GM19468 (cell line): ENCODE measurements around the gene KBTBD4.
A peak's percentile ranks its signal among the peaks of the same experiment; 100 is the strongest.
"Not testable (repeated sequence)": the region's sequence is repeated elsewhere in the genome, so short reads cannot be mapped to it uniquely, and the experiment has no call there.

Experiments used
- ATAC-seq: cut with Tn5 transposase; IDR thresholded peaks from one replicate; pipeline ENCODE4 v1.9.1; 2021; ENCODE audit warnings: mild to moderate bottlenecking, moderate library complexity, moderate number of reproducible peaks; ENCODE audit not compliant: unreplicated experiment; ENCODE audit errors: extremely low read depth

Gene KBTBD4

DNA sequence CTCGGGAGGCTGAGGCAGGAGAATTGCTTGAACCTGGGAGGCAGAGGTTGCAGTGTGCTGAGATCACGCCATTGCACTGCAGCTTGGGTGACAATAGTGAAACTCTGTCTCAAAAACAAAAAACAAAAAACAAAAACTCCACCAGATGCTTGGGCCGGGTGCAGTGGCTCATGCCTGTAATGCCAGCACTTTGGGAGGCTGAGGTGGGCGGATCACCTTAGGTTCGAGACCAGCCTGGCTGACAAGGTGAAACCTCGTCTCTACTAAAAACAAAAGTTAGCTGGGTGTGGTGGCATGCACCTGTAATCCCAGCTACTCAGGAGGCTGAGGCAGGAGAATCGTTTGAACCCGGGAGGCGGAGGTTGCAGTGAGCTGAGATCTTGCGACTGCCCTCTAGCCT, 14.4 kb downstream of the KBTBD4 start:
- ATAC-seq: not testable (repeated sequence)

GRCh38 chr11:47562393-47562792, 16.4 kb downstream of the KBTBD4 start:
- not testable (repeated sequence) for ATAC-seq

- no peak for ATAC-seq
Observed at GRCh38 chr11:47560426-47560825, 18.3 kb downstream of the KBTBD4 start.

DNA sequence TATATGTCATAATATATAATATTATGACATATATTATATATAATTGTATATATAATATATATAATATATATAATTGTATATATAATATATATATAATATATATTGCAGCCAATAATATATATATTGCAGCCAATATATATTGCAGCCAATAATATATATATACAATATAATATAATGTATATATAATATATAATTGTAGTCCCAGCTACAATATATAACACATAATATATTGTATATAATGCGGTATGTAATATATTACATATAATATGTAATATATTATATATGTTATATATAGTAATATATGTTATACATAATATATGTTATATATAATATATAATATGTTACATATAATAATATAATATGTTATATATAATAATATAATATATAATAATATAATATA, 20.1 kb downstream of the KBTBD4 start:
- no peak for ATAC-seq

DNA sequence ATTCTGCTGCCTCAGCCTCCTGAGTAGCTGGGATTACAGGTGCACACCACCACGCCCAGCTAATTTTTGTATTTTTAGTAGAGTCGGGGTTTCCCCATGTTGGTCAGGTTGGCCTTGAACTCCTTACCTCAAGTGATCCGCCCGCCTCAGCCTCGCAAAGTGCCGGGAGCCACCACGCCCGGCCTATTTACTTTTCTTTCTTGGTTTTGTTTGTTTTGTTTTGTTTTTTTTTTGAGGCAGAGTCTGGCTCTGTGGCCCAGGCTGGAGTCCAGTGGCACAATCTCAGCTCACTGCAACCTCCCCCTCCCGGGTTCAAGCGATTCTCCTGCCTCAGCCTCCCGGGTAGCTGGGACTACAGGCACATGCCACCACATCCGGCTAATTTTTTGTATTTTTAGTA, 21.8 kb downstream of the KBTBD4 start:
- ATAC-seq: not testable (repeated sequence)

DNA sequence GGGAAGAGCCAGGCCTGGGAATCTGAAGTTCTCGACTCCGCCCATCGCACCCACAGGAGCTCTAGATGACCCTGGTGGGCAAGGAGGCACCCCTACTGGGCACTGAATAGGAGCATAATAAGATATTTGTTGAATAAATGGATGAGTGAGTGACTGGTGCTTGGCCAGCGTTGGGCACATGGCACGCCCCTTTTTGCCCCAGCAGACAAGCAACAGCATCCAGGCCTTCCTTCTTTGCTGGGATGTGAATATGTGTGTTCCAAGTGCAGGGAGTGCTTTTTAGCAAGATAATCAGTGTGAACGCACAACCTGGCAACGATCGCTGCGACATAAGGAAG, 25.4 kb downstream of the KBTBD4 start:
- ATAC-seq: no peak

DNA sequence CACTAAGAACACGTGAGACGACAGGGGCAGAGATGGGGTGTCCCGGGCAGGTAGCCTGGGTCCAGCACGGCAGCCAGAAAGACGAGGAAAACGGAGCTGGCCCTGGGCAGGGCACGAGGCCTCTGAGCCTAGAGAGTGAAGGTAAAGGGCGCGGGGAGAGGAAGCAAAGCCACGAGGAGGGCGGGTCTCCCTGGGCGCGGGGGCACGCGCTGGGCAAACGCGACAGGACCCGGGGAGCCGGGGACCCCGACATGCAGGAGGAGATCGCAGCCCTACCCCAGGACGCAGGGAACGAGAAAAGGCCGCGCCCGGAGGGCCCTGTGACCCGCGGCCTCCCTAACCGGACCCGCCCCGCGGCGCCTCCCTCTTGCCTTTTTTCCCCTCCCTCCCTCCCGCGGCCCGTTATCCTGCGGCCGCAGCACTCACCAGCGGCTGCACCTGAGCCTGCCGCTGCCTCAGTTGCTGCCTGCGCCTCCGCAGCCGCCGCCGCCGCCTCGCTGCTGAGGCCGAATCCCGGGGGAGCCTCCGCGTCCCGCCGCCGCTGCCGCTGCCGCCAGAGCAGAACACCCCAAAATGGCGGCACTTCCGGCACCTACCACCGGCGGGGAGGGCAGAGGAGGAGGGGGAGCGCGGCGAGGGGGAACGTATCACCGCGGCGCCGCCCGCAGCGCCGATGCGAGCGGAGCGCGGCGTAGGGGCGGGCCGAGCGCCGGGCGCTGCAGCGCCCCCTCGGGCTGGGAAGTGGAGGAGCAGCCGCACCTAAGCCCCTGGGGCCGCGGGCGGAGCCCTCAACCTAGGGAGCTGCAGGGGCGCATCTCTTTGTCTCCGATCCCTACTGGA, 26.0 kb downstream of the KBTBD4 start, which contains the start of gene CELF1:
TSS of gene CELF1 (minus strand) at position 567 of the 840 bp plus-strand sequence. CDS start 53,609 bp downstream, outside the sequence.
- peak; percentile 94 for ATAC-seq

GRCh38 chr11:47552056-47552565, 26.7 kb downstream of the KBTBD4 start:
- ATAC-seq: no peak

DNA sequence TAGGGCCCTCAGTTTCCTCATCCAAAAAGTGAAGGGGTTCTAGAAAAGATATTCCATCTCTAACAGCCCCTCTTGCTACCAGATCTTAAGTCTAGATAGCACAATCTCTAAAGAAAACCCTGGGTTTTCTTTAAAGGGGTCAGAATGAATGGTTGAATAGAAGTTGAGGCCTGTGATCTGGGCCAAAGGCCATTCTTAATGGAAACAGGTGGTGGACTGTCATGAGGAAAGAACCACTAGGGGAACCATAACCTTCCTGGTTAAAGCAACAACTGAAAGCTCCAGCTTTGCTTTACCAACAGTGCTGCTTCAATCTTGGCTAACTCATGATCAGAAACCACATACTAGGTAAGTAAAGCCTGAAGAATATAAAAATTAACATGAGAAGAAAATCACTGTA, 27.7 kb downstream of the KBTBD4 start:
- ATAC-seq: no peak

- no peak for ATAC-seq
Observed at GRCh38 chr11:47550288-47551047, 28.3 kb downstream of the KBTBD4 start.

- ATAC-seq: not testable (repeated sequence)
Observed at GRCh38 chr11:47546274-47546673, 32.5 kb downstream of the KBTBD4 start.

GRCh38 chr11:47545298-47545697, 33.5 kb downstream of the KBTBD4 start:
- no peak for ATAC-seq

GRCh38 chr11:47541070-47541469, 37.7 kb downstream of the KBTBD4 start:
- ATAC-seq: no peak

DNA sequence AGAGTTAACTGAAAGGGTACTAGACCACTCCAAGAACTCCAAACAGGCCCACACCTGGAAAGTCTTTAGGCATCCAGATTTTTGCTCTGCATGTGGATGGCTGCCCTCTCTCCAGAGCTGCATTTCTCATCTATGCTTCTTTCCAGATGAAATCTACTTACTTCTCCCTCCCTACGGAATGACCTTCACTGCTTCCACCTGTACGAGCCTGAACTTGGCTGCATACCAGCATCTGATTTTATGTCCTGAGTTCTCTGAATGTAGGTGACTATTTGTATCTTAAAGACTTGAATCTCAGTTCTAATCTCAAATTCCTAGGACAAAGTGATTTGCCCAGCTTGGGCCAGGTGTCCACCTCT, 39.1 kb downstream of the KBTBD4 start:
- ATAC-seq: no peak

DNA sequence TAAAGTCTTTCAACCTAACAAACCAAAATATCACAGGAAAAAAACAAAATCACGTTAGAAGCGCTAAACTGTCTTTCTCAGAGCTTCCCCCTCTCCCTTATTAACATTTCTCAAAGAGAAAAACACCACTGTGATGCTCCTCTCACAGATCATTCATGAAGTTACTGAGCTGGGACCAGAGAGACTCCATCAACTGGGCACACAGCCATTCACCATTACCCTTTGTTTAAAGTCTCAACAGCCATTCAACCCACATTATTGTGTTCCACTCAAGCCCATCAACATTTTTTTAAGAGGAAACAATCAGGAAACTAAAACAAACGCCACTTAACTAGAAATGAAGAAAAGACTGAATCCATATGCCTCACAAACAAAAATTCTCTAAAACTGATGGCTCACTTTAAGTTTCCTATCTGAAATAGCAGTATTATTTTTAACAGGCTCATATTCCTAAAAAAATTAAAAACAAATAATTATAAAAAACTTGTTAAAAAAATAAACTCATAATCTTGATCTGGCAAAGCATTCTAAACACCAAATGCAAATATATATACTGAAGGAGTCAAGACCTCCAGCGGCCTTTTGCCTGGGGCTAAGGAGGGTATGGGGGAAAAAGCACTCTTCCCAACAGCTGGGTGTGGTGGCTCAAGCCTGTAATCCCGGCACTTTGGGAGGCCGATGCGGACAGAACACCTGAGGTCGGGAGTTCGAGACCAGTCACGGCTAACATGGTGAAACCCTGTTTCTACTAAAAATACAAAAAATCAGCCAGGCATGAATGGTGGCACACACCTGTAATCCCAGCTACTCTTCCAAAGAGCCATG, 39.8 kb downstream of the KBTBD4 start:
- no peak for ATAC-seq

GRCh38 chr11:47536915-47537314, 41.9 kb downstream of the KBTBD4 start:
- ATAC-seq: no peak

DNA sequence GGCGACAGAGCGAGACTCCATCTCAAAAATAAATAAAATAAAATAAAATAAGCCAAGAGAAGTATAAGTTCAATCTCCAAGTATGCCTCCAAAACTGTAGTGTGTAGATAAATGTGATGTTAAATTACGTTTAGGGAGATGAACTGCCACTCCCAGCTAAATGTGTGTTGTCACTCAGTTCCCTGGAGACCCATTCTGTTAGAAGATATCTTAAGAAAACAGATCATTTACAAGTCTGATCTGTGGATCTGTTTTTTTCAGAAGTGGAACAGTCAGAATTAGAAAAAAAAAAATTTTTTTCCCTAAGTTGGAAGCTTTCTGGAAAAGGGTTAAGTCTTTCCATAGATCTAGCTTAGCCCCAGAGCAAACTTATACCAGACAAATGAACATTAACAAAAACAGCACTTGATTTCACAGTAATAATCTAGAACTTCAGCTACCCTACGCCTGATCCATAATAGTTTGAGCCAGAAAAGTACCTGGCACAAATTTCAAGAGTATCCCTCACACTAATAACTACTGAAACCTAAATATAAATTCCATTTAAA, 44.0 kb downstream of the KBTBD4 start:
- no peak for ATAC-seq

DNA sequence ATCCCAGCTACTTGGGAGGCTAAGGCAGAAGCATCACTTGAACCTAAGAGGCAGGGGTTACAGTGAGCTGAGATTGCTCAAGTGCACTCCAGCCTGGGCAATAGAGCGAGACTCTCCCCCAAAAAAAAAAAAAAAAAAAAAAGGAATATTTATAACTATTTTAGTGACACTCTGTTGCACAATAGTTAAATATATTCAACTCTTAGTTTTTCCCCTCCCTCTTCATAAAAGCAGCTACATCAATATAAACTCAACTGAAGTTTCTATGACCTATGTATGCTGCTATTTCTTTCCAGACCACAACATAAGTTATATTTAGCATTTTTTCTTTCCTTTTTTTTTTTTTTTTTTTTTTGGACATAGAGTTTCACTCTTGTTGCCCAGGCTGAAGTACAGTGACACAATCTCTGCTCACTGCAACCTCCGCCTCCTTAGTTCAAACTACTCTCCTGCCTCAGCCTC, 45.0 kb downstream of the KBTBD4 start:
- no peak for ATAC-seq

DNA sequence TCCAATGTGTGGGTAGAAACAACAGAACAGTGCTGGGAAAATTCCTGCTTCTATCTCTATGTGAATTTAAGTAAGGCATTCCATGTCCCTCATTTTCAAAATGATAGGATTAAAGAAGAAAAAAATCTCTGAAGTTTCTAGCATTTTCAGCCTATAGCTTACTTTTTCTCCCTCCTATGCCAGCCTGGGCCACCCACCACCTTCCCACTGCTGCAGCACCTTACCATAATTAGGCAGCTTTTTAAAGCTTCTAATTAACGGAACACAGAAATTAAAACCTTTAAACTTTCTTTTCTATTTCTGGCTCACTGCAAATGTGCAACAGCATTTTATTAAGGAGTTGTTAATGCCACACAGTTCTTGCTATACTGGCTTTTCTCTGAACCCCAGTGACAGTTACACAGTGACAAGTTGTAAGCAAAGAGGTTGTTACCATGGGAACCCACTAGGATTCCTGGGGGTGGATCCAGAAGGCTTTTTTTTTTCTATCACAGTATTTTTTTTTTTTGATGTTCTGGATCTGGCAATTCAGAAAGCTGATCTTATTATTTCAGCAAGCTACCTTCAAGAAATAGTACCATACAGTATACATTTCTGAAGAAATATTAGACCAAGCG, 46.1 kb downstream of the KBTBD4 start:
- no peak for ATAC-seq

DNA sequence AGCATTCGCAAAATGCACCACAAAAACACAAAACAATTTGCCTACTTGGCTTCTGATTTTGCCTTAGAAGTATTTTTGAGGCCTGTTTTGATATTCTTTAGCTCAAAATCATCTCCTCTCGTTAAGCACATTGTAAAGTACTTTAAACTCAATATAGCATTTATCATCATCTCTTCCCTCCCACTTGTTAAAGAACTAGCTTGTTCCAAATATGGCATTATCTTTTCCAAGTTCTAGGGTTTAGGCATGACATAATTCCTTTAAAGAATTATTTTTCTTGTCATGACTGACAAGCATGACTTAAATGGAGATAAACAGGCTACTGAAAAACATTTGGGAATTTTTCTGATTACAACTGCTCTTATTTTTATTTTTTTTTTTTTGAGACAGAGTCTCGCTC, 47.1 kb downstream of the KBTBD4 start:
- no peak for ATAC-seq
